GM19324 (cell line): ENCODE measurements around the gene RANBP17.
"Not testable (repeated sequence)": the region's sequence is repeated elsewhere in the genome, so short reads cannot be mapped to it uniquely, and the experiment has no call there.

Experiments
- ATAC-seq: cut with Tn5 transposase; IDR thresholded peaks from one replicate; pipeline ENCODE4 v1.9.1; 2021; ENCODE audit warnings: mild to moderate bottlenecking, moderate library complexity; ENCODE audit not compliant: unreplicated experiment, low FRiP score

Gene RANBP17

DNA sequence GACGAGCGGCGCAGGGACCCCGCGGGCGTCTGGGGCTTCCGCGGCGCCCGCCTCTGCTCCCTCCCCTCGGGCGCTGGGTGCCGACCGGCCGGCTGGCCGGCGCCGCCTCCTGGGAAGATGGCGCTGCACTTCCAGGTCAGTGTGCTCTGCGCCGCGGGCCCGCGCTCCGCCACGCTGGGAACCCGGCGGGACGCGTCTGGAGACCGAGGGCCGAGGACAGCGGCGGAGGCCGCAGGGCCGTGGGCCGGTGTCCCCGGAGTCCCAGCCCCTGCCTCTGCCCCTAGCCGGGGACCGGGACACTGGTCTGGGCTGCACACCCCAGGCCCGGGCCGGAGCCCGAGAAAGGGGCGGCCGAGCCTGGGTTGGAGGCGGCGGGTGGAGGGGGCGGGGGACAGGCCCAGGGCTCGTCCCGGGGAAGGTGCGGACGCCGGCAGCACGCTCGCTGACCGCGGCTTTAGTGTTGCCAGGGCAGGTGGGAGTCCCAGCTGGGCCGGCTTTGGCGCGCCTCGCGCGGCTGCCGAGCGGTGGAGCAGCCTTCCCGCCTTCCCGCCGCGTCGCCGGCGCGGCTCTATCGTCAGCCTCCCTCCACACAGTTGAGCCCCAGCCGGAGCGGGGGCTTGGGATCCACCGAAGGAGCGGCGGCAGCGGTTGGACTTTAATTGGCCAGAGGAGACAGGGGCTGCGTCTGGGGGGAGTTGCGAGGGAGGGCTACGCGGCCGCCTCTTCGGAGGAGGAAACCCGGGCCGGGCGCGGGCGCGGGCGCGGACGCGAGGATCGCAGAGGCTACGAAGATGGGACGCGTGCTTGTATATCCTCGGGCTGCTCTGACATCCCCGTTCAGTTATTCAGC lies at the start of gene RANBP17:
Gene RANBP17, plus strand, starts transcription at position 102 of the 850 bp plus-strand sequence.
- no peak for ATAC-seq

DNA sequence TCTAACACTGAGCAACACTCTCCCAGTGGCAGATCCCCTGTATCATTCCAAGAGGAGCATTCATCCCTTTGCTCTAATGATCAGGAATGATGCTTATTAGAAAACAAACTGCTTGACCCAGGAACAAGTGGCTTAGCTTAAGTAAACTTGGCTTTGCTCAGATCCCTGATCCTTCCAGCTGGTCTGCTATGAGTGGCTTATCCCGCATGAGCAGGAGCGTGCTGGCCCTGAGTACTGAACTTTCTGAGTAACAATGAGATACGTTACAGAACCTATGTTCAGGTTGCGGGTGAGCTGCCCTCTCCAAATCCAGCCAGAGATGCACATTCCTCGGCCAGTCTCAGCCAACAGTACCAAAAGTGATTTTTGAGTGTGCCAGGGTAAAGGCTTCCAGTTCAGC lies 48.6 kb upstream of the RANBP17 start:
- no peak for ATAC-seq

DNA sequence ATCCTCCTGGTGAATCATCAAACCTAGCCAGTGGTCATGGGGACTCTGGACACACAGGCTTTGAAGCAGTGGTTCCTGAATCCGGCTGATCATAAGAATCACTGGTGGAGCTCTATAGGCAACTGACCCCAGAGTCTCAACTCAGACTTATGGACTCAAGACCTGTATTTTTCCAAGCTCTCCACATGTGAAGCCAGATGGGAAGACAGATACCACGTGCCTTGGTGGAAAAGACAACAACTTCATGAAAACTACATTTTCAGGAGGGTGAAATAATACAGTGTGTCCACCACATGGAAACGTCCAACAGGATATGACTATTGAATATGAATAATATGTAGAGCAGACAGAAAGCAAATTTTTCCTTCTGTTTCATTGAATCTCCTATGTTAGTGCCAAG lies 44.6 kb upstream of the RANBP17 start:
- no peak for ATAC-seq

DNA sequence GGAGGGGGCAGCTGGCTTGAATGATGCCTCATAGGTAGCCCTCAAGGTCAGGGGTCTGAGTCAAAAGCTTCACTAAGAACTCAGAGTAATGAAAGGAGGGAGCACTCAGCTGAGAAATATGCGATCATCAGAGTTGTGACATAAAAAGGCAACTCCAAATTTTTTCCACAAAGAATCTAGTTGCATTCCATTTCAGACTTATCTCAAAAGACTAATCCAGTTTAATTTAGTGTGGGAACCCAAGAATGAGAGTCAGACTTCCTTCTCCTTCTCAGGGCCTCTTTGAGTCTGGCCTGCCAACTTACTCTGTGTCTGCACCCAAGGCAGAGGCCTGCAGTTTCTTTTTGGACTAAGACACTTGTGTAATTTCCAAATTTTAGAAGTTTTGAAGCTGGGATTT lies 43.6 kb upstream of the RANBP17 start:
- ATAC-seq = no peak

DNA sequence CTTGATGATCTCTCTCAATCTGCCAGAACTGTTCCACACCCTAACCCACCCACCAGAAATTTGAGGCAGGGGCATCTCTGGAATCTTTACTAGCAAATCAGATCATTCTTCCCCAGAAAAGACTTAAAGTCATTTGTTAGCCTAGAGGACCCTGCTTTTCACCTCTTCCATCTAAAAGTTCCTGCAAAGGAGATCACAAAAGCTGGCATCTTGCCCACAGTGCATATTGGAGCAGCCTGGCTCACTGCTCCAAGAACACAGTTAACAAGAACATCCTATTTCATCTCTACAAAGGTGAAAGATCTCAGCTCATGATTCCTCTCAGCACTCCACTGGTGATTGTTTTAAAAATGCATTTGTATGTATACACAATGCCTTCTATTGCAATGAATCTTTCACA lies 42.0 kb upstream of the RANBP17 start:
- no peak for ATAC-seq

DNA sequence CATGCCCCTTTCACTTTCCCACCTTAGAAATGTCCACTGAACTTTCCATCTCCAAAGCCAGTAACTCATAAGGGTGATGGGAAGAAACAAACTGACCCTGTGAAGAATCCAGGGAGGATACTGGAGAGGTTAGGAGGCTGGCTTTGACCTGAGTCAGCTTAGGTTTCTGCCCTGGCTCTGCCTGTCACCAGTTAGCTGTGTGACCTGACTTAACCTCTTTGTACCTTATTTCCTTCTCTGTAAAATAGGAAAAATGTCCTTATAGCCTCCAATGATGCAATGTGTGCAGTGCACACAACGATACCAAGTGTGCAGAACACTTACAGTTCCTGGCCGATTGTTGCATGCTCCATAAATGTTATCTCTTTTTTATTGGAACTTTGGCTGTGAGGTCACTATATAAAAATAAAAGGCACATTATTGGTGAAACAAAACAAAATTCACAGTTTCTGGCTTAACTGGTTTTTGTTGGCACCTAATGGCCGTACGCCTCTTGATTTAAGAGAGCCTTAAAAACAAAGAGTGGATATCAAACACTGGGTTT lies 40.5 kb upstream of the RANBP17 start:
- no peak for ATAC-seq

DNA sequence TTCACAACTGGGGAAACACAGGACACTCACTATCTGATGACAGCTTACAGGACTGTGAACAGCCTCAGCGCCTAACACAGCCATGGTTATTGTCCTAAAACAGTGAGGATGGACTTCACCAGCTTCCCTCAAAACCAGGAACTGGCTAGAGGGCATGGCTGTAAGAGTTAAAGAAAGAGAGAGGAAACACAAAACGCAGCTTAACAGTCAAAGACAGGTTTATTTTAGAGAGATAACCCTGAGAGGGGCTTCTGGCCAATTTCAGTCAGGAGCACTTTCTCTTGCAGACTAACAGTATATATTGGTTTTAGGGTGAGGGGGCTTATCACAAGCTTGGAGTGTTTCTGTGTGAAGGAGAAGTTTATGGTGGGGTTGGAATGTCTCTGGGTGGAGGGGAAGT lies 35.7 kb upstream of the RANBP17 start:
- ATAC-seq = no peak

DNA sequence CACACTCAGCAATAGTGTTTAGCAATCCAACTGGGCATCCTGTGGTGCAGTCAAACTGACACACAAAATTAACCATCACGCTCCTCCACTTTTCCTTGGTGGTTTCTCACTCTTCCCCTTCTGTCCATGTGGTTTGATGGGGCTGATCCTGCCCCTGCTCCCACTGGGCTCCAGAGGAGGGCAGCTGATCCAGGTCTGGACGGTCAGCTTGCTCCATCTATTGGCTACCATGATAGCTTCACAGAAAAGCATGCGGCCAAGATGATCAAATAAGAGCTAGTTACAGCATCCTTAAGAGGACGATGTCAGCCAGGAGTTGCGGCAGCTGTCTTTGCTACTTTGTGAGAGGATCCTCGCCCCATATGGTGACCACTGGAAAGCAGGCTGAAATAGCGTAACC lies 29.6 kb upstream of the RANBP17 start:
- ATAC-seq = no peak

DNA sequence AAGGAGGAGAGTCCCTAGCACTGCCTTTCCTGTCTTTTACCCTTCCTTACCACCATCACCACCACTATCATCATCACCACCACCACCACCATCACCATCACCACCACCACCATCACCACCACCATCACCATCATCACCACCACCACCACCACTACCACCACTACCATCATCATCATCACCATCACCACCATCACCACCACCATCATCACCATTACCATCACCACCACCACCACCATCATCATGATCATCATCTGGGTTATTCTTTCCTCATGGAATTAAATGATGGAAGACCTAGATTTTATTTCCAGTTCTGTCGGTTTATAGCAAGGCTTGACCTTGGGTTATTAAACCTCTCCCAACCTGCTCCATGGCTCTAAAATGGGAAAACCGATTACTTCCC lies 27.8 kb upstream of the RANBP17 start:
- ATAC-seq = not testable (repeated sequence)

DNA sequence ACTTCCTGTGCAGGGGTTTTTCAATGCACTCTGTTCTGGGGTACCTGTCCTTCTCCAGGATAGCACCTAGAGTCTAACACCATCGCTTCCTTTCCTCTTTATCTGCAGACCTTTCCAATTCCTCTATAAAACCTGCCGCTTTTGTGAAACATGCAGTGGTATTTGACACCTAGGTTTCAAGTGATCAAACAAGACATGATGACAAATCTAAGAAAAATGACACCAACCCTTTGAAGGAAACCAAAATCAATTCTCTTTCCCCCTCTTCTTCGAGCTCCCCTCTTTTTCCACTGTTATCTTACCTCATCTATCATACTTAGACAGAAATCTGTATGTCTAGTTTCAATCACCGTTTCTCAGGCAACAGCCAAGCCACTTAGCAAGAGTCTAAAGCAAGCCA lies 25.6 kb upstream of the RANBP17 start:
- no peak for ATAC-seq

DNA sequence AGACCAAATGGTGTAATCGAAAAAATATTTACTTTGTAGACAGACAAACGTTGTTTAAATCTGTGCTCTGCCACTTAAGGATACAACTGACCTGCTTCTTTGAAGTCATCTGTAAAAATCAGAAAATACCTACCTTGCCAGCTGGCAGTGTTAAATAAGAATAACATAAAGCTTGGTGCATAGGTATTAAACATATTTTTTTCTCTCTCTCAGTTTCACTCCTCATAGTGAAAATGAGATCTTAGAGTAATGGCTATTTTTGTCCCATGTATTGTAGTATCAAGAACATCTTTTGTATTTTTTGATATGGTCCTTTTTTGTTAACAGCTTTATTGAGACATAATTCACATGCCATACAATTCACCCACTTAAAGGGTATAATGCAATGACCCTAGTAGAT lies 17.9 kb upstream of the RANBP17 start:
- ATAC-seq = no peak

DNA sequence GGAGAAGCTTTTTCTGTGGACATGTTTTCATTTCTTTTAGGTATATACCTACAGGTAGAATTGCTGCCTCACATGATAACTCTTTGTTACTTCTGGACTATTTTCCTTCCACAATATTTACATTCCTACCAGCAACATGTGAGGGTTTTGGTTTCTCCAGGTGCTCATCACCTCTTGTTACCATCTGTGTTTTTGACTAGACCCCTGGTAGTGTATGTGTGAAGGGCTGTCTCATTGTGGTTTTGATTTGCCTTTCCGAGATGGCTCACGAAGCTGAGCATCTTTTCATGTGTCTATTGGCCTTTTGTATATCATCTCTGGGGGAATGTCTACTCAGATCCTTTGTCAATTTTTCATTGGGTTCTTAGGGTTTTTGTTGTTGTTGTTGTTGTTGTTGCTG lies 17.2 kb upstream of the RANBP17 start:
- no peak for ATAC-seq

DNA sequence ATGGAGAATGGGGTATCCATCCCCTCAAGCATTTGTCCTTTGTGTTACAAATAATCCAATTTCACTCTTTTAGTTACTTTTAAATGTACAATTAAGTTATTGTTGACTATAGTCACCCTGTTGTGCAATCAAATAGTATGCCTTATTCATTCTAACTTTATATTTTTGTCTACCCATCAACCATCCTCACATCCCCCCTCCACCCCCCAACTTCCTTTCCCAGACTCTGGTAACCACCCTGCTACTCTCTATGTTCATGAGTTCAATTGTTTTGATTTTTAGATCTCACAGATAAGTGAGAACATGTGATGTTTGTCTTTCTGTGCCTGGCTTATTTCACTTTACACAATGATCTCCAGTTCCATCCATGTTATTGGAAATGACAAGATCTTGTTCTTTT lies 15.4 kb upstream of the RANBP17 start:
- ATAC-seq = no peak

DNA sequence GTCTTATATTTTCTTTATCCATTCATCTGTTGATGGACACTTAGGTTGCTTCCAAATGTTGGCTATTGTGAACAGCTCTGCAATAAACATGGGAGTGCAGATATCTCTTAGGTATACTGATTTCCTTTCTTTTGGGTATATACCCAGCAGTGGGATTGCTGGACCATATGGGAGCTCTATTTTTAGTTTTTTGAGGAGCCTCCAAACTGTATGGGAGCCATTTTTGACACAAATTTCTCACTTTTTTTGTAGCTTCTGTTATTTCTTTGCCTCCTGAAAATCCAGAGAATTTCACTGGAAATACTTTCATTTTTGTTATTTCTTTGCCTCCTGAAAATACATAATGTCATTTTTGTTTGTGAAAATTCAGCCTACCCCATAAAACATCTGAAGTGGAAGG lies 15.0 kb upstream of the RANBP17 start:
- no peak for ATAC-seq

DNA sequence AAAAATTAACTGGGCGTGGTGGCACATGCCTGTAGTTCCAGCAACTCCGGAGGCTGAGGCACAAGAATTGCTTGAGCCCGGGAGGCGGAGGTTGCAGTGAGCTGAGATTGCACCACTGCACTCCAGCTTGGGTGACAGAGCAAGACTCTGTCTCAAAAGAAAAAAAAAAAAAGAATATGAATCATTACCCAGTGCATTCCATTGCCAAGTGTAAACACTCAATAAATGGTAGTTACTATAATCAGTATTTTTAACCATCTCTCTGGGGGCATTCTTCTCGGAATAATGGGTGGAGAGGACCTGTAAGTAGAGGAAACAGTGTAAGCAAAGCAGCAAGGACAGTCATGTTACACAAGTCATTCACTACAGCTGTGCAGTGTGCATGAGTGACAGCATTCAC lies 13.8 kb upstream of the RANBP17 start:
- no peak for ATAC-seq

DNA sequence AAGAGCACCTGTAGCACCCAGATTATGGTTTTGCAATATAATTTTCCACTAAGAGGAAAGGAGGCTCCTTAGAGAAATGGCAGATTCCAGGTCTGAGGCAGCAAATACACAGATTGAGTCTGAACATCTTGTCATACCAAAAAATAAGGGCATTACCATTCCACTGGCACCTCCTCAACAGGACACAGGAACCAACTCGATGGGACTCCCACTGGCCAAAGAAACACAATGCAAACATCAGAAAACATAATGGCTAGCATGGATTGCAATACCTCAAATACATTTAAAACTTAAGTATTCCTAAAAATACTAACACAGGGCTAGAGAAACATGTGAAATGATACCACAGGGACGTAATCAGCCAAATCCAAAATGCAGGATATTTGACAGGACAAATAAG lies 12.4 kb upstream of the RANBP17 start:
- no peak for ATAC-seq

DNA sequence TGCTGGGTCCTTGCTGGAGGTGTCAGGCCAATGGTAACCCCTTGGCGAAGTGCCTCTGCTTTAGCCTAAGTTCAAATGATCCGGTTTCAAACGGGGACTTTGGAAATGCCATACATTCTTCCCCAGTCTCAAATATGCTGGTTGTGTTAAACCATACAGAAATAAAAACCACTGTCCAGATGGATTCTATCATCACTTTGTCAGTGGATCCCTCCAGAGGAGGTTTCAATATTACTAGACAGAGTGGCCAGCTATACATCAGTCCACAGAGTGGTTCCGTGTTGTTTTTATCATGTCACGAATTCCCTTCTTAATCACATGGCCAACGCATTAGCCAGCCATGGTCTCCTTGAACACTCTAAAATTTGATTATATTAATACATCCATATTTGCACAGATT lies 7.3 kb upstream of the RANBP17 start:
- no peak for ATAC-seq

DNA sequence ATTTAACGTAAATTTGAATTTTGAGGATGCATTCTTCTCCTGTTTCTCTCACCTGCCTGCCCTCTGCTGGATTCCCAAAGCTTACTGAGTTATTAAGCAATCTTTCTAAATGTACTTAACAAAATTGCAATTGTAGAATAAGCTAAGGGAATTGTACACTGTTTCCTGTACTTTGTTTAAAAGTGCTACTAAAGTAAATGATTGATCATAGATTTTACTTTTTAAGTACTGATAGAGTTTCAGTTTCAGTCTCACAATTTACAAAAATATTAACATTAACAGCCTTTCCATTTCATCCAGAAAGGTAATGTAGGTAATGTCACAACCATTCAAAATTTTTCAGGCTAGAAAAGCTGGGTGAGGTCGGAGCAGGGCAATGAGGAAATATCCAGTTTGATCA lies 4.8 kb upstream of the RANBP17 start:
- no peak for ATAC-seq

DNA sequence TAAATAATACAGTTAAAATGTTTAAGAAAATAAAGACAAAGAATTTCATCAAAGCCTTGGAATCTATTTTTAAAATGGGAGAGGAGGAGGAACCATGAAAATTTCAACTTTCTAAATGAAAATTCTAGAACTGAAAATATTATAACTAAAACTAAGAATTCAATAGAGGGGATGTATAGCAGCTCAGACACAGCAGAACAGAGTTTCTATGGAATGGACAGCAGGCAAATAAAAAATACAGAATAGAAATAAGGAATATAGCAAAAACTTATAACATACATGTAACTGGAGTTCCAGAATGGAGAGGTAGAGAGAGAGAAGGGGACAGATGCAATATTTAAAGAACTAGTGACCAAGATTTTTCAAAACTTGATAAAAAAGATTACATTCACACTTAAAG lies 1.4 kb upstream of the RANBP17 start:
- ATAC-seq = no peak

DNA sequence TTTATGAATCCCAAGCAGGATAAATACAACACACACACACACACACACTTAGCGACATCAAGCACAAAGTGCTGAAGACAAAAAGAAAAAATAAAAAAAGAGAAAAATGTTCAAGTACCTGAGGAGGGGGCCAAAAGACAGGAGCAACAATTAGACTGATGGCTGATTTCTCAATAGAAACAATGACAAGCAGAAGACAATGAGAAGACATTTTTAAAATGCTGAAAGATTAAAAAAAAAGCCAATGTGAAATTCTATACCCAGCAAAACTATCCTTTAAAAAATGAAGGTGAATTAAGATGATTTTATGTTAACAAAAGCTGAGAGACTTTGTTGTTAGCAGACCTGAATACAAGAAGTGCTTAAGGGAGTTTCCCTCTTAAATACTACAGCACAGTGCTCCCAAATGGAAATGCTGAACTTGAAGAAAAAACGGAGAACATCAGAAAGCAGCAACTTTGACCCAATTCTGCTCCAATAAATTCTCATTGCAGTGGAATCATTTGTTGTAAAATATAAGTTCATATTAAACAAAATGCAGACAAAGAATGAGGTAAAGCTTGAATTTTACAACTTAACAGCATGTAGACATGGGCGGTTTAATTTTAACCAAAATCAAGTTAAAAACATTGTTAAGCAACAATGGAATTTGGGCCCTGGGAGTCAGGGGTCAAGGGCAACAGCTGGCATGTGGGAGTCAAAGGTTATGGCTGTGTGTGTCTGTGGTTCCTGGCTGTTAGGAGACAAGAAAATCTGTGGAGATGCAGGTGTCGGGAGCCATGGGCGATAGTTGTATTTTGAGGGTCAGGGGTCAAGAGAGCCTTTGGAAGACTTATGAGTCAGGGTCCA lies 776 bp upstream of the RANBP17 start:
- no peak for ATAC-seq

DNA sequence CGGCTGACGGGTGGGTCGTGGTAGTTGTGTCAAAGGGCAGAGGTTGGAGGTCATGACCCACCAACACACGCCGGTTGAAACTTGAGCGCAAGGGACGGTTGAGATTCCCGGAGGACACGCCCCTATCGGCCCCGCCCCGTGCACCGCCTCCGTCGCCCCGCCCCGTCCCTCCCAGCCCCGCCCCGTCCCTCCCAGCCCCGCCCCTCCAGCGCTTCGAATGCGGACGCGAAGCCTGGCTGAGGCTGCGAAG lies 226 bp upstream of the RANBP17 start:
- no peak for ATAC-seq

DNA sequence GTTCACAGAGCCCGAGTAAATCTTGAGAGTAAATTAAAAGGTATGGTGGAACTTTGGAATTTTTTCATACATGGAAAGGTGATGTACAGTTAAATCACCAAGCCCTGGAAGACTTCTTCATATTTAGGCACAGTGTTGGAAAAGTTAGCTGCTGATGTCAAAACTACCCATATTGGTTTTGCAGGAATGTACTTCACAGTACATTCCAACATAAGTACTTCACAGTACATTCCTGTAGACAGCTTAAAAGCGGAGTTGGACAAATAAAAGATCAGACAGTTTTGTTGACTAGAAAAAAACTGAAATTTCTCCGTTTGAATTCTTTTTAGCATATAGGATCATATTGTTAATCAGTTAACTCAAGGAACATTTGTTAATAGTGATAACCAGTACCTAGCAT lies 1.8 kb downstream of the RANBP17 start:
- ATAC-seq = no peak
